DMS79 treated with DMSO at 0.1 percent for 48 hours (cell line): ENCODE measurements around the gene PLPPR5.

Experiments
- DNase-seq: peaks from one replicate; lab custom pipeline; 2025; lab: John Stamatoyannopoulos, UW

Gene PLPPR5

GRCh38 chr1:98849969-98850636 lies 154.6 kb downstream of the PLPPR5 start:
- DNase-seq, result no peak

GRCh38 chr1:98842241-98842640 lies 162.4 kb downstream of the PLPPR5 start:
- DNase-seq, result no peak
